Parathyroid adenoma (tissue), 2 donors: ENCODE results near the gene CNN2.

Experiments
- H2AFZ ChIP-seq: fragments of 300-600 bp; sonication (generic); one replicate; pipeline ENCODE4 v1.7.0; 2017; ENCODE audit warnings: antibody characterized with exemption, mild to moderate bottlenecking
- H3K27ac ChIP-seq: fragments of 300-600 bp; sonication (generic); one replicate; pipeline ENCODE4 v1.7.0; 2017
- H3K27me3 ChIP-seq: fragments of 300-600 bp; sonication (generic); one replicate; pipeline ENCODE4 v1.7.0; 2017; ENCODE audit warnings: low read length; ENCODE audit not compliant: control insufficient read depth, insufficient read depth
- H3K36me3 ChIP-seq: fragments of 300-600 bp; sonication (generic); one replicate; pipeline ENCODE4 v1.7.0; 2017; ENCODE audit warnings: low read length; ENCODE audit not compliant: control insufficient read depth, insufficient read depth
- H3K4me1 ChIP-seq: fragments of 300-600 bp; sonication (generic); one replicate; pipeline ENCODE4 v1.7.0; 2017; ENCODE audit warnings: control low read depth
- H3K4me2 ChIP-seq: fragments of 300-600 bp; sonication (generic); one replicate; pipeline ENCODE4 v1.7.0; 2017; ENCODE audit warnings: low read length
- H3K4me3 ChIP-seq: fragments of 300-600 bp; sonication (generic); one replicate; pipeline ENCODE4 v1.7.0; 2017; ENCODE audit warnings: low read depth, low read length
- H3K79me2 ChIP-seq: fragments of 300-600 bp; sonication (generic); one replicate; pipeline ENCODE4 v1.7.0; 2017; ENCODE audit warnings: control low read depth
- H3K9ac ChIP-seq: fragments of 300-600 bp; sonication (generic); one replicate; pipeline ENCODE4 v1.7.0; 2017; ENCODE audit warnings: mild to moderate bottlenecking
- H3K9me3 ChIP-seq: fragments of 300-600 bp; sonication (generic); one replicate; pipeline ENCODE4 v1.7.0; 2017; ENCODE audit warnings: low read length; ENCODE audit not compliant: control insufficient read depth
- CTCF ChIP-seq: fragments of 300-600 bp; sonication (generic); IDR thresholded peaks from one replicate; pipeline ENCODE4 v1.7.0; 2017; ENCODE audit warnings: antibody characterized with exemption, mild to moderate bottlenecking
- donor health status: primary hyperparathyroidism.

CNN2 gene

GRCh38 chr19:1028062-1028926 is 1.9 kb downstream of the CNN2 start:
- Histone ChIP-seq H3K9ac (no peak overlapping the region), H3K4me3 (peak overlapping the region; percentile 36), H2AFZ (no peak overlapping the region), H3K79me2 (no peaks in the 10 kb centered on the region), H3K36me3 (no peaks in the 10 kb centered on the region), H3K27me3 (no peaks in the 10 kb centered on the region), H3K4me1 (no peaks in the 10 kb centered on the region), H3K4me2 (peak overlapping the region; percentile 68), H3K9me3 (no peaks in the 10 kb centered on the region), H3K27ac (no peak overlapping the region)
- TF ChIP-seq CTCF = no peak

GRCh38 chr19:1032264-1032867 is 6.0 kb downstream of the CNN2 start:
- H3K27me3 ChIP-seq = no peaks in the 10 kb centered on the region
- no peak overlapping the region for H3K27ac ChIP-seq
- no peak overlapping the region for H3K4me3 ChIP-seq
- no peak for TF ChIP-seq CTCF
- H3K79me2 ChIP-seq = no peaks in the 10 kb centered on the region
- H3K9ac ChIP-seq = no peak overlapping the region
- H2AFZ ChIP-seq = no peak overlapping the region
- H3K36me3 ChIP-seq = no peaks in the 10 kb centered on the region
- H3K4me2 ChIP-seq = no peak overlapping the region
- no peaks in the 10 kb centered on the region for H3K9me3 ChIP-seq
- H3K4me1 ChIP-seq = no peaks in the 10 kb centered on the region

GRCh38 chr19:1035998-1036621 is 9.7 kb downstream of the CNN2 start:
- no peak for TF ChIP-seq CTCF
- H2AFZ ChIP-seq = no peak overlapping the region
- H3K9ac ChIP-seq = no peak overlapping the region
- no peaks in the 10 kb centered on the region for H3K9me3 ChIP-seq
- no peak overlapping the region for H3K4me2 ChIP-seq
- H3K4me1 ChIP-seq = peaks cover under 1% of the 10 kb centered on the region
- H3K27me3 ChIP-seq = no peaks in the 10 kb centered on the region
- no peak overlapping the region for H3K27ac ChIP-seq
- H3K36me3 ChIP-seq = no peaks in the 10 kb centered on the region
- H3K4me3 ChIP-seq = no peak overlapping the region
- H3K79me2 ChIP-seq = no peaks in the 10 kb centered on the region

- Histone ChIP-seq H3K4me3 (no peak overlapping the region), H2AFZ (no peak overlapping the region), H3K9me3 (no peaks in the 10 kb centered on the region), H3K27me3 (no peaks in the 10 kb centered on the region), H3K4me2 (no peak overlapping the region), H3K79me2 (no peaks in the 10 kb centered on the region), H3K9ac (no peak overlapping the region), H3K4me1 (peaks cover 5% of the 10 kb centered on the region), H3K36me3 (no peaks in the 10 kb centered on the region), H3K27ac (no peak overlapping the region)
- TF ChIP-seq CTCF = no peak
Observed at GRCh38 chr19:1037621-1038064, 11.2 kb downstream of the CNN2 start.
